Thoracic aorta (tissue), 2 donors: Measurements from ENCODE around the gene SERPINA4. TPM values are rescaled to one million over a fixed set of nuclear protein-coding genes. Genes with fewer than 3 reads are reported as not detected.
"Not testable (repeated sequence)": the region's sequence is repeated elsewhere in the genome, so short reads cannot be mapped to it uniquely, and the experiment has no call there.

Source experiments
- ATAC-seq: fragments of 150-250 bp; one replicate; pipeline ENCODE4 v1.8.0; 2017; ENCODE audit warnings: low read depth; ENCODE audit not compliant: insufficient number of reproducible peaks, low FRiP score
- DNase-seq: peaks from one replicate; pipeline ENCODE4 v3.0.0-alpha.2; 2020; ENCODE audit warnings: low spot score
- H3K27ac ChIP-seq, 2 donors: fragments of 200-600 bp; sonication (generic); 1 replicate in 1 of 2; 2 replicates in 1 of 2; pipeline ENCODE4 v1.5.1; 2016; ENCODE audit warnings: mild to moderate bottlenecking in 2 of 2, moderate library complexity in 2 of 2
- H3K27me3 ChIP-seq: fragments of 200-600 bp; sonication (generic); replicated peaks from 2 replicates; pipeline ENCODE4 v1.6.0; 2016; ENCODE audit warnings: mild to moderate bottlenecking; ENCODE audit not compliant: insufficient read depth
- H3K36me3 ChIP-seq: fragments of 200-600 bp; sonication (generic); one replicate; pipeline ENCODE4 v1.5.1; 2016
- H3K4me1 ChIP-seq, 2 donors: fragments of 200-600 bp; sonication (generic); 1 replicate in 1 of 2; 2 replicates in 1 of 2; pipeline versions ENCODE4 v1.5.1 to v1.6.0; 2016; ENCODE audit warnings: low read depth in 2 of 2, mild to moderate bottlenecking in 1 of 2; ENCODE audit not compliant: control insufficient read depth in 1 of 2
- H3K4me3 ChIP-seq: fragments of 200-600 bp; sonication (generic); 2 replicates; pipeline ENCODE4 v1.5.1; 2016; ENCODE audit warnings: mild to moderate bottlenecking
- H3K9me3 ChIP-seq: fragments of 200-600 bp; sonication (generic); 2 replicates; pipeline ENCODE4 v1.5.1; 2016
- total RNA-seq, 2 donors: library from RNA; depleted of rRNA; stranded (reverse); fragments of >200 nt; gene quantifications; one replicate each; pipeline versions ENCODE4 v1.1.0 to v1.2.3, GENCODE V29; 2016
- TF ChIP-seq, protein P1 (sequence below): fragments of 200-600 bp; sonication (generic); IDR thresholded peaks from one replicate; pipeline ENCODE4 v1.5.1; 2019; ENCODE audit warnings: antibody characterized with exemption

The SERPINA4 gene
- total RNA-seq, 2 donors from 2014 or later, result not detected

DNA sequence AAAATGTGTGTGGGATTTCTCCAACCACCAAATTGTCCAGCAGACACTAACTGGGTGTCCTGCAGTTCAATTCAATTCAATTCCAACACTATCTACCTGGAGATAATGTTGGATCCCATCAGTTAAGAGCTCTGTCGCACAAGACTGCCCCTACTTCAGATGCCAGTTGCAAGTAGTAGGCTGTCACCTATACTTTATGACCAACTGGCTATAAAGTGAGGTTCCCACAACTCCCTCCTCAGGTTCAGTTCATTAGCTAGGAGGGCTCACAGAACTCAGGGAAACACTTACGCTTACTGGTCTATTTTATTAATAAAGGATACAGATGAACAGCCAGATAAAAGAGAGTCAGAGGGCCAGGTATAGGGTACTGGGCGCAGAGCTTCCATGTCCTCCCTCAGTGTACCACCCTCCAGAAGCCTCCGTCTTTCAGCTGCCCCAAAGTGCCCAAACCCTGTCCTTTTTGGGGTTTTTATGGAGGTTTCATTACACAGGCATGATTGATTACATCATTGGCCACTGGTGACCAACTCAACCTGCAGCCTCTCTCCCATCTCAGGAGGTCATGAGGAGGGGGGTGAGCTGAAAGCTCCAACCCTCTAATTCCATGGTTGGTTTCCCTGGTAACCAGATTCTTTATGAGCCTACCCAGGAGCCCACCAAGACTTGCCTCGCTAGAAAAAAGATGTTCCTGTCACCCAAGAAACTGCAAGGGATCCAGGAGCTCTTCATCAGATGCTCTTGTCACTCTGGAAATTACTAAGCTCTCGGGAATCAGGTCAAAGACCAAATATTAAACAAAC, 12.4 kb downstream of the SERPINA4 start:
- TF ChIP-seq, protein P1, sequence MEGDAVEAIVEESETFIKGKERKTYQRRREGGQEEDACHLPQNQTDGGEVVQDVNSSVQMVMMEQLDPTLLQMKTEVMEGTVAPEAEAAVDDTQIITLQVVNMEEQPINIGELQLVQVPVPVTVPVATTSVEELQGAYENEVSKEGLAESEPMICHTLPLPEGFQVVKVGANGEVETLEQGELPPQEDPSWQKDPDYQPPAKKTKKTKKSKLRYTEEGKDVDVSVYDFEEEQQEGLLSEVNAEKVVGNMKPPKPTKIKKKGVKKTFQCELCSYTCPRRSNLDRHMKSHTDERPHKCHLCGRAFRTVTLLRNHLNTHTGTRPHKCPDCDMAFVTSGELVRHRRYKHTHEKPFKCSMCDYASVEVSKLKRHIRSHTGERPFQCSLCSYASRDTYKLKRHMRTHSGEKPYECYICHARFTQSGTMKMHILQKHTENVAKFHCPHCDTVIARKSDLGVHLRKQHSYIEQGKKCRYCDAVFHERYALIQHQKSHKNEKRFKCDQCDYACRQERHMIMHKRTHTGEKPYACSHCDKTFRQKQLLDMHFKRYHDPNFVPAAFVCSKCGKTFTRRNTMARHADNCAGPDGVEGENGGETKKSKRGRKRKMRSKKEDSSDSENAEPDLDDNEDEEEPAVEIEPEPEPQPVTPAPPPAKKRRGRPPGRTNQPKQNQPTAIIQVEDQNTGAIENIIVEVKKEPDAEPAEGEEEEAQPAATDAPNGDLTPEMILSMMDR, result no peak
- Histone ChIP-seq H3K36me3 (no peaks in the 10 kb centered on the region), H3K4me3 (no peak overlapping the region), H3K27ac (no peak overlapping the region), H3K4me1 (peaks cover 0 to 12% of the 10 kb centered on the region in 2 donors), H3K9me3 (no peaks in the 10 kb centered on the region), H3K27me3 (no peaks in the 10 kb centered on the region)
- ATAC-seq (no peak), DNase-seq (no peak)

DNA sequence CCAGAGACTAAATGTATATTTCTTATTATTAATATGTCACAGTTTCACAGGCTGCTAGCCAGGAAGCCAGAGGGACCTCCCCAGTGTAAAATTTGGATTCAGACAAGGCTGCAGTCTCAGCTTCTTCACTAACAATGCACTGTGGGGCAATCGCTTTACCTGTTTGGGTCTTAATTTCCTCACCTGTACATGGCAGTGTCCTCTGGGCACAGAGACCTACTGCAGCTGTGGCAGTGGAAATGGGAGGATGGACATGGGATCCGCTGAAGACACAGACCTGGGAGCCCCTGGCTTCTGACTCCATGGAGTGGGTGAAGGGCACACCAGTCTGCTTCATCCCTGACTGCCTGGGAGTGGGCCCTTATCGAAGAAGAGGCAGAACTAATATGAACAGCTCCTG, 13.1 kb downstream of the SERPINA4 start:
- DNase-seq (no peak), ATAC-seq (no peak)
- Histone ChIP-seq H3K9me3 (no peaks in the 10 kb centered on the region), H3K36me3 (no peaks in the 10 kb centered on the region), H3K4me3 (no peak overlapping the region), H3K27me3 (no peaks in the 10 kb centered on the region), H3K27ac (no peak overlapping the region), H3K4me1 (peaks cover 0 to 12% of the 10 kb centered on the region in 2 donors)
- TF ChIP-seq, protein P1, result no peak

- no peaks in the 10 kb centered on the region for H3K9me3 ChIP-seq
- no peak overlapping the region for H3K27ac ChIP-seq
- TF ChIP-seq, protein P1, result no peak
- no peak overlapping the region for H3K4me3 ChIP-seq
- ATAC-seq (no peak), DNase-seq (no peak)
- no peaks in the 10 kb centered on the region for H3K27me3 ChIP-seq
- H3K36me3 ChIP-seq, result no peaks in the 10 kb centered on the region
- H3K4me1 ChIP-seq, result peaks cover 0 to 12% of the 10 kb centered on the region in 2 donors
Observed at GRCh38 chr14:94575730-94576585, 14.7 kb downstream of the SERPINA4 start.

GRCh38 chr14:94577472-94577871, 16.2 kb downstream of the SERPINA4 start:
- not testable (repeated sequence) for H3K27ac ChIP-seq, H3K27me3 ChIP-seq, ATAC-seq, H3K4me1 ChIP-seq, H3K4me3 ChIP-seq, H3K36me3 ChIP-seq, DNase-seq, H3K9me3 ChIP-seq

- ATAC-seq, result no peak
- H3K36me3 ChIP-seq, result no peaks in the 10 kb centered on the region
- no peak overlapping the region for H3K27ac ChIP-seq
- TF ChIP-seq, protein P1, result no peak
- DNase-seq, result no peak
- H3K27me3 ChIP-seq, result no peaks in the 10 kb centered on the region
- no peaks in the 10 kb centered on the region for H3K4me1 ChIP-seq
- no peak overlapping the region for H3K4me3 ChIP-seq
- H3K9me3 ChIP-seq, result no peaks in the 10 kb centered on the region
Observed at GRCh38 chr14:94578712-94579111, 17.5 kb downstream of the SERPINA4 start.
